Measurements from ENCODE around the gene NHS.

The NHS gene

DNA sequence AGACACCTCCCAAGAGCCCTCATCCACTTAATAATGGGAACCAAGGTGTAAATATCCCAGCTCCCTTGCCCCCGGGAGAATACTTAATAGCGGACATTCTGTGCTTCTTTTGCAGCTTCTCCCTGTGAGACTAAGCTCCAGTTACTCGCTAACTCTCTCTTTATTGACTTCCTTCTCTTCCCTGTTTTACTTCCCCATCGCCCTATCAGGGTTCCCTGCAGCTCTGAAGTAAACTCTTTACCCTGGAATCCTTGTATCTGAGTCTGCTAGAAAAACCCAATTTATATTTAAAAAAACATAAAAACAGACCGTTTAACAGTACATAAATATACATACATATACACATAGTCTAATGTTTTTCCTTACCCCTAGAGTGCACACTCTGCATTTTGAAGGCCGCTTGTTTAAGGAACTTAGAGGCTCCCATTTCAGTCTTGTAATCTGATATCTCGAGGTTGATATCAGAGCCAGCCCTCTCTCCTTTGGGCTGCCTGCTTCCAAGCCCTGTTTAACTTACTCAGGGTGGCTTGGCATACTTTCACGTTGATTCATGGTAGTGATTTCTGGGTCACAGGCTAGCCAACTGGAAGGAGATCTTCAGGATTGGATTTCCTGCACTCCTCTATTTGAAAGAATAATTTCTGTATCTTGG lies 184.9 kb downstream of the NHS start:
- TF ChIP-seq, protein P1, sequence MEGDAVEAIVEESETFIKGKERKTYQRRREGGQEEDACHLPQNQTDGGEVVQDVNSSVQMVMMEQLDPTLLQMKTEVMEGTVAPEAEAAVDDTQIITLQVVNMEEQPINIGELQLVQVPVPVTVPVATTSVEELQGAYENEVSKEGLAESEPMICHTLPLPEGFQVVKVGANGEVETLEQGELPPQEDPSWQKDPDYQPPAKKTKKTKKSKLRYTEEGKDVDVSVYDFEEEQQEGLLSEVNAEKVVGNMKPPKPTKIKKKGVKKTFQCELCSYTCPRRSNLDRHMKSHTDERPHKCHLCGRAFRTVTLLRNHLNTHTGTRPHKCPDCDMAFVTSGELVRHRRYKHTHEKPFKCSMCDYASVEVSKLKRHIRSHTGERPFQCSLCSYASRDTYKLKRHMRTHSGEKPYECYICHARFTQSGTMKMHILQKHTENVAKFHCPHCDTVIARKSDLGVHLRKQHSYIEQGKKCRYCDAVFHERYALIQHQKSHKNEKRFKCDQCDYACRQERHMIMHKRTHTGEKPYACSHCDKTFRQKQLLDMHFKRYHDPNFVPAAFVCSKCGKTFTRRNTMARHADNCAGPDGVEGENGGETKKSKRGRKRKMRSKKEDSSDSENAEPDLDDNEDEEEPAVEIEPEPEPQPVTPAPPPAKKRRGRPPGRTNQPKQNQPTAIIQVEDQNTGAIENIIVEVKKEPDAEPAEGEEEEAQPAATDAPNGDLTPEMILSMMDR (IDR thresholded peaks at IDR 0.05; ENCODE audit: borderline replicate concordance, extremely low read depth, low read length, poor library complexity, severe bottlenecking) = no peak
- TF ChIP-seq EZH2 (IDR thresholded peaks at IDR 0.05; ENCODE audit: borderline replicate concordance, low read depth, low read length, severe bottlenecking) = no peak
- Histone ChIP-seq H3K9ac (ENCODE audit: low read depth, low read length) (no peak overlapping the region), H3K4me1 (ENCODE audit: insufficient read depth, low read length) (no peaks in the 10 kb centered on the region), H2AFZ (ENCODE audit: low read depth, low read length) (no peak overlapping the region), H3K27me3 (ENCODE audit: insufficient read depth, low read length, poor library complexity) (no peaks in the 10 kb centered on the region), H3K4me3 (ENCODE audit: low read depth in 1 of 2, low read length in 2 of 2) (no peak overlapping the region), H3K27ac (ENCODE audit: low read length) (no peak overlapping the region), H3K4me2 (ENCODE audit: insufficient read depth, low read length) (no peak overlapping the region), H3K36me3 (ENCODE audit: insufficient read depth, low read length) (no peaks in the 10 kb centered on the region), H3K79me2 (ENCODE audit: insufficient read depth, low read length) (no peaks in the 10 kb centered on the region), H3K9me3 (ENCODE audit: insufficient read depth, low read length, severe bottlenecking) (no peaks in the 10 kb centered on the region), H4K20me1 (ENCODE audit: insufficient read depth, low read length) (no peaks in the 10 kb centered on the region)
- no peak for DNase-seq
- ATAC-seq (ENCODE audit: insufficient read depth, low read depth) = no peak

DNA sequence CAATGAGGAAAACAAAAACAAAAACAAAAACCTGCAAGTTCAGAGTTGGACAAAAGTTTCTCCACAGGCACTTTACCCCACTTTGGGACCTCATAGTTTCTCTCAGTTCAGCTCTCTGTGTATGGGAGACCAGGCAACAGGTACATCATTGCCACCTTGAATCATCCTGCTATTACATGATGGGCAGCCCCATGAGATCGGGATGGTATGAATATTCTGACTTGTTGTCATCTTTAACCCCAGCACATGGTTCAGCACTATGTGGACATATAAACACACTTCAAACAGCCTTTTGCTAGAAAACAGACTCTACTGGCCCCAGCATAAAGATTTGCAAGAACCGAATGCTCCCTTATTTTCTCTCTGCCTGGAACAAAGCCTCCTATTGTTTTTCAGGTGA lies 185.4 kb downstream of the NHS start:
- Histone ChIP-seq H2AFZ (ENCODE audit: low read depth, low read length) (no peak overlapping the region), H3K9me3 (ENCODE audit: insufficient read depth, low read length, severe bottlenecking) (no peaks in the 10 kb centered on the region), H3K36me3 (ENCODE audit: insufficient read depth, low read length) (no peaks in the 10 kb centered on the region), H3K4me1 (ENCODE audit: insufficient read depth, low read length) (no peaks in the 10 kb centered on the region), H3K4me3 (ENCODE audit: low read depth in 1 of 2, low read length in 2 of 2) (no peak overlapping the region), H3K4me2 (ENCODE audit: insufficient read depth, low read length) (no peak overlapping the region), H3K27ac (ENCODE audit: low read length) (no peak overlapping the region), H3K79me2 (ENCODE audit: insufficient read depth, low read length) (no peaks in the 10 kb centered on the region), H3K9ac (ENCODE audit: low read depth, low read length) (no peak overlapping the region), H4K20me1 (ENCODE audit: insufficient read depth, low read length) (no peaks in the 10 kb centered on the region), H3K27me3 (ENCODE audit: insufficient read depth, low read length, poor library complexity) (no peaks in the 10 kb centered on the region)
- no peak for TF ChIP-seq EZH2 (IDR thresholded peaks at IDR 0.05; ENCODE audit: borderline replicate concordance, low read depth, low read length, severe bottlenecking)
- no peak for ATAC-seq (ENCODE audit: insufficient read depth, low read depth)
- DNase-seq = no peak

DNA sequence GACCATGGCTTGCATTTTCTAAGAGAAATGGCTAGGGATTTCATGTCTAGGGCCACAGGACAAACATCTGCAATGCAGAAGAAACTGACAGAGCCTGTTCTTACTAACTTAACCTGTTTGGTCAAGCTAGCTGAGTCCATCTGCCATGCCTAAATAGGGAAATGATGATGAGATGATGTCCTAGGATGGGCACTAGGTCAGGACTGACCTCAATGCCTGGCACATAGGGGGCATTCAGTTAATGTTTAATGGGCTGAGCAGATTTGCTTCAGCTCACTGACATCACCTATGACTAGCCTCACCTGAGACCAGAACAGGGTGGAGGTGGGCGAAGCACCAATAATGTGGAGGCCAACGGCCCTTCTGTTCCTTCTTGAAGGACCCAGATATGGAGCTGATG lies 188.1 kb downstream of the NHS start:
- H2AFZ ChIP-seq (ENCODE audit: low read depth, low read length) = no peak overlapping the region
- H4K20me1 ChIP-seq (ENCODE audit: insufficient read depth, low read length) = no peaks in the 10 kb centered on the region
- no peaks in the 10 kb centered on the region for H3K27me3 ChIP-seq (ENCODE audit: insufficient read depth, low read length, poor library complexity)
- no peaks in the 10 kb centered on the region for H3K9me3 ChIP-seq (ENCODE audit: insufficient read depth, low read length, severe bottlenecking)
- H3K4me3 ChIP-seq (ENCODE audit: low read depth in 1 of 2, low read length in 2 of 2) = no peak overlapping the region
- ATAC-seq (ENCODE audit: insufficient read depth, low read depth) = no peak
- H3K36me3 ChIP-seq (ENCODE audit: insufficient read depth, low read length) = no peaks in the 10 kb centered on the region
- no peak overlapping the region for H3K9ac ChIP-seq (ENCODE audit: low read depth, low read length)
- H3K4me1 ChIP-seq (ENCODE audit: insufficient read depth, low read length) = no peaks in the 10 kb centered on the region
- no peak for DNase-seq
- H3K79me2 ChIP-seq (ENCODE audit: insufficient read depth, low read length) = no peaks in the 10 kb centered on the region
- no peak overlapping the region for H3K4me2 ChIP-seq (ENCODE audit: insufficient read depth, low read length)
- TF ChIP-seq EZH2 (IDR thresholded peaks at IDR 0.05; ENCODE audit: borderline replicate concordance, low read depth, low read length, severe bottlenecking) = no peak
- no peak overlapping the region for H3K27ac ChIP-seq (ENCODE audit: low read length)

DNA sequence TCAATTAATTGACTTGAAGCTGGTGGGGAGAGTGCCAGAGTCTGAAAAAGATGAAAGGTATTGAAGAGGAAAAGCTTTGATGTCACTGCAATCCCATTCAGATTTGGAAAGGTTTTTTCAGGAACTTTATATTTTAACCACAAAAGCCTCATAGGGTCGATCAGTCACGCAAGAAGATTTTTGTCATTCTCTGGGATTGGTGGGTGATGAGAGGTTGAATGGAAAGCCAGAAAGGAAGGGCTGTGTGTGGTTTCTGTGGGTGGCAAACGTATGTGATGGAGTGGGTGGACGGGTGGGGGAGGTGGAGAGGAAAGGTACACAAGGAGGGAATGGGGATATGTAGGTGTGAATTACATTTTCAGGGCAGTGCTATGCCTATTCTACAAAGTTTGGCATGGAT lies 188.5 kb downstream of the NHS start:
- Histone ChIP-seq H3K9me3 (ENCODE audit: insufficient read depth, low read length, severe bottlenecking) (no peaks in the 10 kb centered on the region), H3K79me2 (ENCODE audit: insufficient read depth, low read length) (no peaks in the 10 kb centered on the region), H2AFZ (ENCODE audit: low read depth, low read length) (no peak overlapping the region), H3K4me2 (ENCODE audit: insufficient read depth, low read length) (no peak overlapping the region), H3K4me1 (ENCODE audit: insufficient read depth, low read length) (no peaks in the 10 kb centered on the region), H3K36me3 (ENCODE audit: insufficient read depth, low read length) (no peaks in the 10 kb centered on the region), H3K27ac (ENCODE audit: low read length) (no peak overlapping the region), H4K20me1 (ENCODE audit: insufficient read depth, low read length) (no peaks in the 10 kb centered on the region), H3K9ac (ENCODE audit: low read depth, low read length) (no peak overlapping the region), H3K27me3 (ENCODE audit: insufficient read depth, low read length, poor library complexity) (no peaks in the 10 kb centered on the region), H3K4me3 (ENCODE audit: low read depth in 1 of 2, low read length in 2 of 2) (no peak overlapping the region)
- TF ChIP-seq, protein P1 (IDR thresholded peaks at IDR 0.05; ENCODE audit: borderline replicate concordance, extremely low read depth, low read length, poor library complexity, severe bottlenecking) = no peak
- no peak for TF ChIP-seq EZH2 (IDR thresholded peaks at IDR 0.05; ENCODE audit: borderline replicate concordance, low read depth, low read length, severe bottlenecking)
- no peak for DNase-seq
- no peak for ATAC-seq (ENCODE audit: insufficient read depth, low read depth)
